ENCODE measurements around the gene GPR107.

GPR107 gene

DNA sequence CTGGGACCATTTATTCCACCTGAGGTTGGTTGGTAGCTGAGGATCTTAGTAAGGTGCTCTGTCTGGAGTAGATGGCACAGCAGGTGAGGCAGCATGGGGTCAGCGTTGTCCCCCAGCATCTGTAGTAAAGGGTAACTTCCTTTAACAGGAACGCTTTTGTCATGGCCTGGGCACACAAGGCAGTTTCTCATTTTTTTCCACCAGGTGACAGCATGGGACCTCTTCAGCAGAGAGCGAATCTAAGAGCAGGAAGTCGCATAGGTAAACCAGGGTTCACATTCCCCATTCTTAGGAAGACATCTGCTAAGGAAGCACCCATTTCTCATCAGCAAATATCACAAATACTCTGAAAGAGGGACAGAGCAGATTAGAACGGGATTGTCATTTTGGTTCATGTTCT is 56.5 kb downstream of the GPR107 start:
- DNase-seq (ENCODE audit: low read depth, low spot score): no peak

DNA sequence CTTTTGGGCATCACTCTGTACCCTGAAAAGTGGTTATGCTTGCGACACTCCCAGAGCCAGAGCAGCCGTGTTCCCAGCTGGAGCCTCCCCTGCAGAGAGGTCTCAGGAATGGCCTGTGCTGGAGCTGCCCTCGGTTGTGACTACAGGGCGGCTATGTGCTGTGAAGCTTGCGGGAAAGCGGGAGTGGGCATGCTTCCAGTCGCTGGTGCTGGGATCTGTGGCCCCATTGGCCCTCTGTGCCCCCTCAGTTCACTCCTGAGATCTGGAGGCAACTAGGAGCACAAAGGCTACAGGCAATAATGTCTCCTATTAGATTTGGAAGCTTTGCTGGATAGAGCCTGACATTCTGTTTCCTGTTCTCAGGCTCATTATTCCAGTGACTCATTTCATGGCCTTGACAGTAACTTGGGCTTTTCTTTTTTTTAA is 56.9 kb downstream of the GPR107 start:
- no peak for DNase-seq (ENCODE audit: low read depth, low spot score)

DNA sequence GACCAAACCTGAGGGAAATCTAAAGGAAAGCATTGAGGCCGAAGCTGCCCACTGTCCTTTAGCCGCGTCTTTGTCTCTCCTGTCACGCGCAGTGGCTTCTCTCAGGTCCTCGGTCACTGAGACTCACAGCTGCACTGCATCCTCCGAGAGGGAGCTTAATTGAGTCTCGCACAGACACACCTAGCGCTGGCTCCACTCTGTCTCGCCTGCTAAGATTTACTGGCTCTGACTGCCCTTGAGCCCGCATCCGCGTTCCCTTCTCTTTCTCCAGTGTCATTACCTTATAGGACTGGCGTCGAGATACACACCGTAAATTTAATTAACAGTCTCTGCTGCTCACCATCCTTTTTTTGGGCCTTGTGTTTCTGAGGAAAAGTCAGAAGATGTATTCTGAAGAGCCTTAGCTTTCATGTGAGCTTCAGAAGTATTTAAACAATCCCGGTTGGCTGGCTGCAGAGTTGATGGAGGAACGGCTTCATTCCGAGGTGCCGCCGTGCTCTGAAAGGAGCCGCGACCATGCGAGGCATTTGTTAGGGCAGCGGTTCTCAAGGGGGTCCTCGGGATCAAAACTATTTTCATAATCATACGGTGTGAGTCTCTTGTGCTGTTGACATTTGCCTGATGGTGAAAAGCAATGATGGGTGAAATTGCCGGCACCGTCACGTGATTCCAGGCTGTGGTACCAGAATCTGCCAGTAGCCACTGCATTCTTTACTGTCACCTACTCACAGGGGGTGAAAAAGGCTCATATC is 58.3 kb downstream of the GPR107 start:
- no peak for DNase-seq (ENCODE audit: low read depth, low spot score)

DNA sequence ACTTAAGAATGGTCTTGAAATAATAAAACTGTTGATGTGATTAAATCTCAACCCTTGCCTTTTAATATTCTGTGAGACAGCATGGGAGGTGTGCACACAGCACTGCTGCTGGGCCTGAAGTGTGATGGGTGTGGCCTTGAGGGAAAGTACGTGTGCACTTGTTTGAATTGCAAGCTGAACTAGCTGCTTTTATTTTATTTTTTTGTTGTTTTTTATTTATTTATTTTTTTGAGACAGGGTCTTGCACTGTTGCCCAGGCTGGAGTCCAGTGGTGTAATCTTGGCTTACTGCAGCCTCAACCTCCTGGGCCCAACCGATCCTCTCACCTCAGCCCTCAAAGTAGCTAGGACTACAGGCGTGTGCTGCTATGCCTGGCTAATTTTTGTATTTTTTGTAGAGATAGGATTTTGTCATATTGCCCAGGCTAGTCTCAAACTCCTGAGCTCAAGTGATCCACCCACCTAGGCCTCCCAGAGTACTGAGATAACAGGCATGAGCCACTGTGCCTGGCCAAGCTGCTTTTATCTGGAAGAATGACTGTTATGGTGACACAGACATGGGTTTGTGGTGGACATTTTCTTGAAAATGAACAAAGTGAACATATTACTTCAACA is 58.9 kb downstream of the GPR107 start:
- DNase-seq (ENCODE audit: low read depth, low spot score): no peak

DNA sequence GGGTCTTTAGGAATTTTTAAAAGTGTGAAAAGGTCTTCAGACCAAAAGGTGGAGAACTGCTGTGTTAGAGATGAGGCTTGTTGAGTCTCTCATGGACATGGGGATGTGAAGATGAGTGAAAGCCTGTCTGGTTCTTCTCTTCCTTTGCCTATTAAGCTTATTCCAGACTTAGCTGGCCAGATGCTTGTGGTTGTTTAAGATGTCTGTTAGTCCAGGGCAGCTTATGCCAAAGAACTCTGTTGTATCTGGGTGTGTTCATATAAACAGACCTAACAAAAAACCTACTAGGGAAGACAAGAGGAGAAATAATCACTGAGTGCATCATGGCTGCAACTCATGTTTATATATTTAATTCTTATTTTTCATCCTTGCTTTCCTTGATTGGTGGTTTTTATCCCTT is 61.0 kb downstream of the GPR107 start:
- no peak for DNase-seq (ENCODE audit: low read depth, low spot score)

DNA sequence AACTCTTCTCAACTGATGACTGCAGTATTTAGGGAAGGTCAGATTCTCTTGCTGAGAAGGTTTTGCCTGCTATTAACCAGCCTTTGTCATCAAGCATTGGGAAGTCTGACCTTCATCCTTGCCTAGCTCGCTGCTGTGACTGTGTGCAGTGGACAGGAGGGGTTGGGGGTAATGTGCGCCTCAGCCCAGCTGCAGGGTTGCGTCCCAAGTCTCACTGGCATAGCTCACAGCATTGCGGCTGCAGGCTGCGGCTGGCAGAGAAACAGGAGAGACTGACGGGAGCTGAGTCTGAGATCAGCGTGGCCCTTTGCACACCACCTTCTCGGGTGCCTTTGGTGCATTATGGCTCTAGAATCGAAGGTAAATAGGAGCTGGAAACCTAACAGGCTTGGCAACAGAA is 62.6 kb downstream of the GPR107 start:
- no peak for DNase-seq (ENCODE audit: low read depth, low spot score)

DNA sequence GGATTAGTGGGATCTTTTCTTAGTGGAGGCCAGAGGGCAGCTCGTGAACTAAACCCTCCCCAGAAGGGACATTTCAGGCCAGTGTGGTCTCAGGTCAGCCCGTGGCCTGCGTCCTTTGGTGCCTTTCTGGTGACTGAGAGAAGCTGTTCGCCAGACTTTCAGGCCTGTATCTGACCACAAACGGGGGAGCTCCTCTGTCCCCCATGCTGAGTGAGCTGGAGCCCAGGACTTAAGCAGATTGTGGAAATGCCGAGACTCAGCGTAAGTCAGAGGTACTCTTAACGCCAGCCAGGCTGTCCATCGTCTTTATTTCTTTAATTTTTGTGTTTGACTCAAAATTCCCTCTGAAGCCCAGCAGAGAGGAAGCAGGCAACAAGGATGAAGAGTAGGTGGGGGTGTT is 63.7 kb downstream of the GPR107 start:
- no peak for DNase-seq (ENCODE audit: low read depth, low spot score)

DNA sequence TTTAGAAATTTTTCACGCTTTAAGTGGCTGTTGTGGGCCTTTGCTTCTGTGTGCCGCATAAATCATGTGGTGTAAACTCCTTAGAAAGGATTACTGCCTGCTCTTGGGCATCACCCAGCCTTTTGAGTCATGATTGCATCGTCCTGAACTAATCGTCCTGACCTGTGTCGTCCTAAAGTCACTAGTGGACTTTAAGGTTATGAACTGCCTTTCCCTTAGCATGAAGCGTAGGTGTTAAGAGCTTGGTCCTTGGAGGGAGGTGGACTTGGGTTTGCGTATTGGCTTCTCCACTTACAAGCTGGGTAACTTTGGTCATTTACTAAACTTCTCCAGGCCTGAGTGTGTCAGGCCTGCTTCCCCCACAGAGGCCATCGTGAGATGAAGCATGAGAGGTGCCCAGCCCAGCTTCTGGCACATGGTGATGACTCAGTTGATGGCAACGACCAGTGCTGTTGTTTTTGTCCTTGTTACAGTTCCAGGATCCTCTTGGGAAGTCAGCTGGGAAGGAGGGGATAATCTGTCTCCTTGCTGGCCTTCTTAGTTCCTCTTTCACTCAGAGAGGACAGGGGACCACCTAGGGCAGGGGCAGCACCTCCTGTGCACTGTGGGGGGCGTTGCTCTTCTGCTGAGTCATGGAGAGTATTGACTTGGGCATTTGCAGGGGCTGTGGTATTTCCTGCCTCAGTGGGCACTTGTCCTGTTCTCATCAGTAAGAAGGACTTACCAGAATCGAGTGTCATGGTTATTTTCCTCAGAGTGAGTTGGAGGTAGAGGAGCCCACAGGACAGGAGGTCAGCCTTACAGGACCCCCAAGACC is 64.3 kb downstream of the GPR107 start:
- peak; percentile 21 for DNase-seq (ENCODE audit: low read depth, low spot score)

DNA sequence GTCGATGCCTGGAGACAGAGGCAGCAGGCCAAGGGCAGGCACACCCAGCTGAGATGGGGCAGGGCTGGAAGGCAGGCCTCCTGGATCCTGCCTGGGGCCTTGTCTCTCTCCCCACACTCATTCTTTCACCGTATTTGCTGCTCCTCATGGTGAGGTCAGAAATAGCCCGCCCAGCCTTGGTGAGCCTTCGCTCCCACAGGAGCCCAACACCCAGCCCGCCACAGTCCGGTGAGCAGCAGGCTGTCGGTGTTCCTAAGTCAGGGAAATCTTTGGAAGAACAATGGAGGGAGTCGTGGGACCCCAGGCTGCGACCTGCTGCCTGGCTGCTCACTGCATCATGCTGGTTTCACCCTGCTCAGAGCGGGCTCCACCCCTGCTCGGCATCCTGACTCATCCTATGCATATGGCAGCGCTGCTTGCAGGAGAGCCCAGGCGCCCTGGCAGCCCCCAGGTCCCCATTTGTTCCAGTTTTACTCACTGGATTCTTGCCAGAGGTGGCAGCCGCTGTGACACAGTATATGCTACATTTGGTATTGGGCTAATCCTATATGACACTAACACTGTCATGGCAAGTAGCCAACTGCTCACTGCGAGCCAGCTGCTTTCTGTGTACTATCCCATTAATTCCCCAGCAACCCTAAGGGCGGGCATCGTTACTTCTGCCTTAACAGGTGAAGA is 65.3 kb downstream of the GPR107 start:
- DNase-seq (ENCODE audit: low read depth, low spot score): peak; percentile 87

DNA sequence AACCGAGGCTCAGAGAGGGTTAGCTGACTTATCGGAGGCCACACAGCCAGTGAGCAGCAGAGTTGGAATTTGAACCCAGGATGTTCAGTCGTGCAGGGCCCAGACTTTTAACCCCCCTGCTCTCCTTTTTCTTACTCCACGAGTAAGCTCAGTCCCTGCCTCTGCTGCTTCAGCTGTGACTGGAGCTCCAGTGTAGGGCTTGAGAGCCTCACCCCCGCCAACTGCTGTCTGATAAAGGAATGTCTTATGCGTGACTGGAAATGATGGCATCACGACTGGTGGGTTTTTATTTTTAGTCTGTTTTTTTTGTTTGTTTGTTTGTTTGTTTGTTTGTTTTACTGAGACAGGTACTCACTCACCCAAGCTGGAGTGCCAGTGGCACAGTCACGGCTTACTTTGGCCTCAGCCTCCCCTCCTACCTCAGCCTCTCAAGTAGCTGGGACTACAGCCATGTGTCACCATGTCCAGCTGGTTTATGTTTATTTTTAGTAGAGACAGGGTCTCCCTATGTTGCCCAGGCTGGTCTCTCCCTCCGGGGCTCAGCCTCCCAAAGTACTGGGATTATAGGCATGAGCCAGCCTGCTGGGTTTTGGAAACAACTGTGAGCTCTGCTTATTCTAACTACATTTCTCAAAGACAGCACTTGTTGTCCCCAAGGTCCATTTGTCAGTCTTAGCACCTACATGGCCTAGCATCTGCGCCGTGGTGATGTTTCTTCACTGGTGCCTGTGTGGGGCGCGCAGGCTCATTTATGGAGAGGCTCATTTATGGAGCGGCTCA is 66.0 kb downstream of the GPR107 start:
- no peak for DNase-seq (ENCODE audit: low read depth, low spot score)

DNA sequence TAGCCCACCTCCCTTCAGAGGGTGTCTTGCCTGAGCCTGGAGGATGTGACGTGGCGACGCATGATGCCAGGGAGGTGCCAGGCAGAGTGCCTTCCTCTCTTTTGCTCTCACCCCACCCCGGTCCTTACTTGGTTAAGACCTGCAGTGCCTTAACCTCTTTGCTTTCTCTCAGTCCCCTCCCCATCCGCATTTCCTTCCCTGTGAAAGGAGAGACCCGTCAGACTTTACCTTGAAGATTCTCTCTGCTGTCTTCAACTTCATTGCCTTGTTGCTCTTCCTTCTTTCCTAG is 66.5 kb downstream of the GPR107 start:
- DNase-seq (ENCODE audit: low read depth, low spot score): no peak

DNA sequence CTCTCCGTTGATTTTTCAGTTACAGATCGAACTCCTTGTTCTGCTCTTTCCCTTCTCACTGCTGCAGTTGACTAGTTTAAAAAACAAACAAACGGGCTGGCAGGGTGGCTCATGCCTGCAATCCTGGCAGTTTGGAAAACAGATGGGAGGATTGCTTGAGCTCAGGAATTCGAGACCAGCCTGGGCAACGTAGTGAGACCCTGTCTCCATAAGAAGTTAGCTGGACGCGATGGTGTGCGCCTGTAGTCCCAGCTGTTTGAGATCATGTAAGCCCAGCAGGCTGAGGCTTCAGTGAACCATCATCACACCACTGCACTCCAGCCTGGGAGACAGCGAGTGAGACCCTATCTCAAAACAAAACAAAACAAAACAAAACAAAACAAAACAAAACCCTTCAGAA is 67.1 kb downstream of the GPR107 start:
- DNase-seq (ENCODE audit: low read depth, low spot score): no peak

DNA sequence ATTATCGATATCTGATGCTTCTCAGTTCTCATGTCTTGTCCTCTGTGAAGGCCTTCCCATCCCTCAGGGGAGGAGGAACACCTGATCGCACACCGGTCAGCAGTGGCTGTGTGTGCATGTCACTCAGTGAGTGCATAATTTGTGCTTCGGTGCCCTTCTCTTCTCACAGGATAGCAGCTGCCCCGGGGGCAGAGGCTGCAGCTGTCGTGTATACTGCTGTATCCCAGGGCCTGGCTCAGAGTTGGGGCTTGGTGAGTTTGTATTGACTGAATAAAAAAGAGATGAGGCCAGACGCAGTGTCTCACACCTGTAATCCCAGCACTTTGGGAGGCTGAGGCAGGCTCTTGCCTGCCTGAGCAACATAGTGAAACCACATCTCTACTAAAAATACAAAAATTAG is 68.8 kb downstream of the GPR107 start:
- DNase-seq (ENCODE audit: low read depth, low spot score): peak; percentile 36

DNA sequence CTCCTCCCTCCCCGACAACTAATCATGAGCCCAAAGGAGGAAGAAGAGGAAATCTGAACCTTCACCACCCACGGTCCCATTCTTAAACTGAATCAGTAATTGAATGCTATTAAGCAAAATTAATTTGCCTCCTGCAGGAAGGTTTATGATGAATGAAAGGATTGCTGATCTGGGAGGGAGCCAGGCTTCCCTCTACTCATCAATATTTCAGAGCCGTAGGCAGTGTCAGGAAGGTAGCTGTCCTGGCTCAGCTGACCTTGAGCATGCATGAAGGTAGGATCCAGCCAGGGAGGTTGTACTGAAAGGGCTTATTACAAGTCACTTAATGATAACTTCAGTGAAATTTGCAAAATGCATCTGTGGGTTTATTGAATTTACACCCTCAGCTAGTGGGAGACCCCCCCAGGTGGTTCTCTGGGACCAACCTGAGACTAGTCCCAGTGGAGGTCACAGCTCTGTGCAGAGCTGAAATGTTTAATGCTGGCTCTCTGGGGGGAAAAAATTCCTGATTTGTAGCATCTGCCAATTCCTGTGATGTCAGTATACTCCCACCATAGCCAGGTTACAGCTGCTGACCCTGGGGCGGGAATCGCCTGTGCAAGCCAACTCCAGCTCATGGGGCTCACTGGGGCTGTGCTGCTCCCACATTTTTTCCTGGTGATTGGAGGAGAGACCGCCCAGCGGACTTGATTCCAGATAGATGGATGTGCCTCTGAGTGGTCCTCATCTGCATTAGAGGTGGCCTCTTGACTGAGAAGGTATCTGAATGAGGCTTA is 70.6 kb downstream of the GPR107 start:
- no peak for DNase-seq (ENCODE audit: low read depth, low spot score)

DNA sequence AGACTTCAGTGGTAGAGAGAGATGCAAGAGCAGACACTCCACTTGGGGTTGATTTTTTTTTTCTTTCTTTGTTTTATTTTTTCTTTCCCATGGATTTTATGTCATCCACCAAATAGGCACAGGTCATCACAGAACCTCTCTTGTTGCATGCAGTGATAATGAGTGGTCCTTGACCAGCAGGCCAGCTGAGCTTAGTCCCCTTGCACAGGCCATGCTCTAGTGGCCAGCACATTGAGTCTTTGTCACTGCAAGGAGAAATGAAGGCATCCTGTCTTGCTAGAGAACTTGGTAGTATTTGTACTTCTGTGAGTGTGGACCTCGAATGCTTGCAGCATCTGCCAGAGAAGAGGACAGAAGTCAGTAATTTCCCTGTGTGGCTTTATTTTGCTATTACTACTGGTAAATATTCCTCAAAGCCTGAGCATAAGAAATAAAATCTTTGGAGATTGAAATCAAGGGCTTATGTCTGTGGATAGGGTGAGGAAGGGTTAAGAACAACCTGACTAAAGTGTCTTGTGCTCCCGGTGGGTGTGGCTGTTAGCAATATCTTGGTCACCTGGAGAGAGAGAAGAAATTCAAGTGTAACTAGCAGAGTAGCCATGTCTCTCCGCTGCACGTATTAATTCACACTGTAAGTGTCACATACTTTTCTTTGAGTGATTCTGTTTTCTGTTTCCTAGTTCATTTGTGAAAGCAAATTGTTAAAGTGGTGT is 73.2 kb downstream of the GPR107 start:
- DNase-seq (ENCODE audit: low read depth, low spot score): no peak

DNA sequence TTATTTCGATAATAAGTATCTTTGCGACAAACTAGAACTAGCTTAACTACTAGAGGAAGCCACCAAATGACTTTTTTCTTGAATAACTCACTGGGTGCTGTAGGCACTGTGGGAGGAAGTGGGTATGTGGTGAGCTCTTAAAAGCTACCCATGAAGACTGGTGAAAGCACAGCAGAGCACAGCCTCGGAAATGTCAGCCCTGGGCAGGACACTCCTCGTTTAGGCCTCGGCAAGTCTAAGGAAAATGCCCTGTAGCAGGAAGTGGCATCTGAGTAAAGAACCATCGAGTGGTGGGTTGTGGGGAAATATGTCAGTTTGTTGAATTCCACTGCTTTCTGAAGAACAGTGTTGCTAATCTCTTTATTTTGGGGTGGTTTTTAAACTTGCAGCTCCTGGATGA is 74.5 kb downstream of the GPR107 start:
- DNase-seq (ENCODE audit: low read depth, low spot score): no peak

DNA sequence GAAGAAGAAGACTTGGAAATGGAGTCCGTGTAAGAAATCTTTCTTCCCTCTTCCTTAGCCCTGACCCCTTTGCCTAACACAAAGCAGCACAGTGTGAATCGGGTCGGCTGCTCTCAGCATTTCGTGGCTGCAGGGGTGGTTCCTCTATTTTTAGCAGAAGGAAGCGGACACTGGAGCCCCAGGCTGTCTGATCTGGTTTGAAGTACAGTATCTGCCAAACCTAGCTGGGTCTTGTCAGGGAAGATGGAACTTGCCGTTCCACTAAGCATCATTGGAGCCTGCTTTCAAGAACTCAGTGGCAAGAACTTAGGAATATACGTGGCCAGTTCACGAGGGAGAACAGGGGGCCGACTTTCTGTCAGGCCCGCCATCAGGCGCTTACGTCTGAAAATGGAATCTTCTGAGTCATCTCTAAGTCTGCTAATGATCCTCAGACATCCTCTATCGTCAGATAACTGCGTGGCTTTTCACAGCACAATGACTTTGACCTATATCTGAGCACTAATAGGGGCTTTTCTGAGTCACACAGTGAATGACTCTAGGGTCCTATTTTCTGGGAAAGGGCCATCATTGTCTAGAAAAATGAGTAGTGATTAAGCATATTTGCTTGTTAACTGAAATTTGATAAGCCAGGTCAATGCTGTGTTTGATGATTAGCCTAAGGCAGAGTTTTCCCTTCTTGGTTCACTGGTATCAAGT is 75.2 kb downstream of the GPR107 start:
- DNase-seq (ENCODE audit: low read depth, low spot score): no peak

DNA sequence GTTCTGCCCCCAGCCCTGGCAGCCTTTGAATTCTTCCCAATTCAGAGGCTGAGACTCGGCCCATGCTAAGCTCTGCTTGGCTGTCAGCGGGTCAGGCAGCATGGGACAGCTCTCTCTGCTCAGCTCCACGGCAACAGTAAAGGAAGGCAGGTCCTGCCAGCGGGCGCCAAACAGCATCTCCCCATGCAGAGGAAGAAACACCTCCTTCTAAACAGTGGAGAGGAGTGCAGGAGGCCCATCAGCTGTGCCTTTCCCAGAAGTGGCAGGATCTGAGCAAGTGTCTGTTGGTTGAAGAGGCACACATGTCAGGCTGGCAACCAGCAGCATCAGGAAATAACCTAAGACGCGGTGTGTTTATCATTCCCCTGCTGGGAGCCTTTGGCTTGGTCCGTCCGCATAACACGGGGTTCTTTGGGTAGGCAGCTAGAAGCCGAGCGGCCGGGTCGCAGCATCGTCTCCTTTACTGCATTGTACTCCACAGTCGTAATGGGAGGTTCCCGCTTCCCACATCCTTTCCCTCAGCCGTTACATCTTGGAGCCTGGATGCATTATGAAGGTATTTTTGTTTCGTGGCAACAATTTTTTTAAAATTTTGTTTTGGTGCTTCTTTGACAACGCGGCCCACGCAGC is 75.8 kb downstream of the GPR107 start:
- no peak for DNase-seq (ENCODE audit: low read depth, low spot score)

DNA sequence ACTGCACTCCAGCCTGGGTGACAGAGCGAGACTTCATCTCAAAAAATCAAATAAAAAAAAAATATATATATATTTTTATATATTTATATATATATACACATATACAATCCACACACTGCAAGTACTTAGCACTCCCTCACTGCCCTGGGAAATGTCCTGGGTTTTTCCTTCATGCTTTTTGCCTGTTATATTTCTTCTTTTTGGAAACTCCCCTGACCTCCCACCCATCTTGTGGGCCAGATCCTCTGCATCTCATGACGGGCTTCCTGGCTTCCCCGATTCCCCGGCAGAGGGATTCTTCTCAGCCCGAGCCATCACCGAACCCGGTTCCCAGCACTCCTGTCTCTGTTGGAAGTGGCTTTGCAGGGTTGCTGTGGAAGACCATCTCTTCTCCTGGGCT is 79.0 kb downstream of the GPR107 start:
- no peak for DNase-seq (ENCODE audit: low read depth, low spot score)

Data from ELF-1 (cell line).